Measurements from ENCODE around the gene MYO5B.

DNA sequence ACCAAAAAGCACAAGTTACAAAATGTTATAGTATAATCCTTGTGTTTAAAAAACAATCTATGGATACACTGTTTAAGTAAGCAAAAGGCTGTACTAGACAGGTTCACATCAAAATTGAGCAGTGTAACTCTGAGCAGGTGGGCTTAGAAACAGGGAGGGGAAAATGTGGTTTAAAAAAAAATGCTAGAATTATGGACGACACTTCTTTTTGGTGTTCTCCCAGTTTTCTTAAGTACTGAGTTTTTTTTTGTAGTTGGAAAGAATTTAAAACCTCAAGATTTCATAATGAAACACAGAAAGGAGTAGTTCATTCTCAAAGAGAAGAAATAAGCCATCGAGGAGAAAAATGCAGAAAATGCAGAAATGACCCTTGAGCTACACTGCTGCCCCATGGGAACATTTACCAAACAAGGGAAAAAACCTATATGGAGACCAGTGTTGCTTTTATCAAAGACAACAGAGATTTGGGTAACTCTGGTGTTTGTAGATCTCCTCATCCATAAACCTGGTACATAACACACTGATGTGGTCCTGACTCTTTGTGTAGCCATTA, 100.7 kb downstream of the MYO5B start:
- no peak for TF ChIP-seq POLR2A (IDR thresholded peaks at IDR 0.05; ENCODE audit: low read length)
- no peak for TF ChIP-seq GATA1 (IDR thresholded peaks at IDR 0.05; ENCODE audit: low read depth, low read length)

Data from erythroblast (primary cell).